DMS79 (cell line): ENCODE measurements around the gene CAMK1D.
"Not testable (repeated sequence)": the region's sequence is repeated elsewhere in the genome, so short reads cannot be mapped to it uniquely, and the experiment has no call there.

Source experiments
- DNase-seq: peaks from one replicate; lab custom pipeline; 2025; lab: John Stamatoyannopoulos, UW

Gene CAMK1D

DNA sequence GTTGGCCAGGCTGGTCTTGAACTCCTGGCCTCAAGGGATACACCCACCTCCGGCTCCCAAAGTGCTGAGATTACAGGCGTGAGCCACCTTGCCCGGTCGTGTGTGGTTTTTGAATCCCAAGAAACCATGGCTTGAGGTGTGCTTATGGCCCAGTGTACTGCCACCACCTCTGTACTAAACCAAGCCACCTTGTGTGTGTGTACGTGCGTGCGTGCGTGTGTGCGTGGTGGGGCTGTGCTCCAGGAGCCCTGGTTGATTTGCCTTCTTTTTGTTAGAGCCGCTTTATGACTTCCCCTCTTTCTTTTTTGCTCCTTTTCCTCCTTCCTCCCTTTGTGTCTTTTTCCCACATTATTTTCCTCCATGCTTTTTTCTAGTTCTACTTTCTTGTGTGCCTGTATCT, 121.4 kb downstream of the CAMK1D start:
- no peak for DNase-seq

DNA sequence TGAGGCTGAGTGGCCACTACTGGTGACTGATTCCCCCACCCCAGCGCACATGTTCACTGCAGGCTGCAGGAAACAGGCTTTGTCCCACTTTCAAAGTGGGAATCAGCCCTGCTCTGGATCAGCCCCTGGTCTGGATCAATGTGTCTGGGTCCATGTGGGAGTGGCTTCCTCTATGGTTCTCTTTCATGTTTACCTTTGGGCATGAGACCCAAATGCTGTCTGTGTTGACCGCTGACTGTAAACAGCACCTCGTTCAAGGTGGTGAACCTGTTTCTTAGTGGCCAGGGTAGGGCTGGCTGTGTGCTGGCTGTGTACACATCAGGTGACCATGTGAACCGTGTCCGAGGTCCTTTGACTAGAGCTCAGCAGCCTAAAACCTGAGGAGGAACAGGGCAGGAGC, 121.8 kb downstream of the CAMK1D start:
- no peak for DNase-seq

DNA sequence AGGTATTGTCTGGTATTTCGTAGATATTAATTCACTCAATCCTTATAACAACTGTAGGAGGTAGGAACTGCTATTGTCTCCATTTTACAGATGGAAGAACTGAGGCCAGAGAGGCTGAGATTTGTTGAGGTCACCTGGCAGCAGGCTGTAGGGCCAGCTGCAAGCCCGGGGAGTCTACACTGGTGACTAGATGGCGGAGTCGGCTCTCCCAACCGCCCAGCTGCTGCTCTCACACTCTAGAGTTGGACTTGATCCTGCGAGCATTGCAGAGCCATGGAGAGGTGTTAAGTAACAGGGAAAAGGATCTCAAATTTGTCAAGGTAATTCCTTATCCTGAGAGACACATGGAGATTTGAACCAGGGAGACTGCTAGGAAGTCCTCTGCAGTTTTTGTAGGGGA, 124.1 kb downstream of the CAMK1D start:
- DNase-seq: no peak

DNA sequence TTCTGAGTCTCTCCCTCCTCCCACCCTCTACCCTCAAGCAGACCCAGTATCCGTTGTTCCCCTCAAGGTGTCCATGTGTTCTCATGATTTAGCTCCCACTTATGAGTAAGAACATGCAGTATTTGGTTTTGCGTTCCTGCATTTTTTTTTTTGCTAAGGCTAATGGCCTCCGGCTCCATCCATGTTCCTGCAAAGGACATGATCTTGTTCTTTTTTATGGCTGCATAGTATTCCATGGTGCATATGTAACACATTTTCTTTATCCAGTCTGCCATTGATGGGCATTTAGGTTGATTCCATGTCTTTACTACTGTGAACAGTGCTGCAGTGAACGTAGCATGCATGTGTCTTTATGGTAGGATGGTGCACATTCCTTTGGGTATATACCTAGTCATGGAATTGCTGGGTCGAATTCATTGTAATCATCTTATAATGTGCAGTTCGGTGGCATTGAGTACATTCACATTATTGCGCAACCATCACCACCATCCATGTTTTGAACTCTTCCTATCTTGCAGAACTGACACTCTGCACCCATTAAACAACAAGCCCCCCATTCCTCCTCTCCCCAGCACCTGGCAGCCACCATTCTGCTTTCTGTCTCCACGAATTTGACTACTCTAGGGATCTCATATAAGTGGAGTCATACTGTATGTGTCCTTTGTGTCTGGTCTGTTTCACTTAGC, 125.5 kb downstream of the CAMK1D start:
- DNase-seq: no peak

DNA sequence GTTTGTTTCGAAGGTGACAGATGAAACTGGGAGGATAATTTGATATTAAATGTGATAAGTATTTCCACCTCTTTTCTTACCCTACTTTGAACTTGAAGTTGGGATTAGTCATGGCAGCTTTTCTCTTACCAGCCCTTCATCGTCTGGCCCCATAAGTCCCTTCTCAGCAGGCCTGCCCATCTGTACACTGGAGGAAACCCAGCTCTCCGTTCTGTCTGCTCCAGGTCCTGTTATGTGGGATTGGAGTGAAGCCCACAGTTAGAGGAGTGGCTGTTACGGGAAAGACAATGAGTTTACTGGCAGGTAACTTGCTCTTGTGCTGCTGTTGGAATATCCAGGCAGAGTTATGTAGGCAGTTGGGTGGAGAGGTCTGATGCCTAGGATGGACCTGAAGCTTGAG, 127.3 kb downstream of the CAMK1D start:
- no peak for DNase-seq

DNA sequence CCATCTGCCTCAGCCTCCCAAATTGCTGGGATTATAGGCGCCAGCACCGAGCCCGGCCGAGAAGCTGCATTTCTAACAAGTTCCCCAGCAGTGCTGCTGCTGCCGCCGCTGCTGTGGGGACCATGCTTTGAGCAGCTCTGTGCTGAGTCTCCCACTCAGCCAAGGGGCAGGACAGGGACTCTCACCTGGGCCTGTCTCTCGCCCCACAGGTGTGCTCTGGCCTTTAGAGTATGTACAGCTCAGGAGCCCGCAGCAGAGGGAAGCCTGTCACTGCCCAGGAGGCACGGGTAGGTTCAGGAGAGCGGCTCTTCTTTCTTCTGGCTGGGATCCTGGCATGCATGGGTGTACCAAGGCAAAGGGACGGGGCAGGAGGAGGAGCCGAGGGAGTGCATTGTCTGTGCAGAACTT, 130.1 kb downstream of the CAMK1D start:
- no peak for DNase-seq

DNA sequence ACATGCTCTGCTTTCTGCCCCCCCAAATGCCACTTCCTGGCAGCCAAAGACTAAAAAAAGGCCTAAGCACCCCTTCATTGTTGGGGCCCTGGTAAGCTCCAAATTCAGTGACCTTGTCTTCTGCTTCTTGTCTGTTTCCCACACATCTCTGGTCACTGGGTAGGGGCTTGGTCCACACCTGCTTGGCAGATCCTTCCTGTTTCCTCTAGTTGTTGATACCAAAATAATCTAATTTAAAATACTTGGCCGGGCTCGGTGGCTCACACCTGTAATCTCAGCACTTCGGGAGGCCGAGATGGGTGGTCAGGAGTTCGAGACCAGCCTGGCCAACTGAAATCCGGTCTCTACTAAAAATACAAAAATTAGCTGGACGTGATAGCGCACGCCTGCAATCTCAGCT, 130.6 kb downstream of the CAMK1D start:
- DNase-seq: no peak

DNA sequence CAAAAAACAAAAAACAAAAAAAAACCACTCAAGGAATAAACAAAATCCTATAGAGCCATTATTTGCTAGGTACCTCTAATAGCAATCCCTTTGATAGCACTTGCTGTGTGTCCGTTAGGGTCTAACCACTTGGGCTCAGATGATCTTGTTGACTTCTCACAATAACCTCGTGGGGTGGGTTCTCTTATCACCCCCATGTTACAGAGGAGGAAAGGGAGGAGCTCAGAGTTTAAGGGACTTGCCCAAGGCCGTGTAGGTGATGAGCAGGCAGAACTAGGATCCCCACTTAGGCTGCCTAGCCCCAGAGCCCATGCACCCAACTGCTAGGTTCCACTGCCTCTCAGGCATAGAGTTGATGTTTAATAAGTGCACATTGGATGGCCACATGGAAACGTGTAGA, 131.1 kb downstream of the CAMK1D start:
- no peak for DNase-seq

DNA sequence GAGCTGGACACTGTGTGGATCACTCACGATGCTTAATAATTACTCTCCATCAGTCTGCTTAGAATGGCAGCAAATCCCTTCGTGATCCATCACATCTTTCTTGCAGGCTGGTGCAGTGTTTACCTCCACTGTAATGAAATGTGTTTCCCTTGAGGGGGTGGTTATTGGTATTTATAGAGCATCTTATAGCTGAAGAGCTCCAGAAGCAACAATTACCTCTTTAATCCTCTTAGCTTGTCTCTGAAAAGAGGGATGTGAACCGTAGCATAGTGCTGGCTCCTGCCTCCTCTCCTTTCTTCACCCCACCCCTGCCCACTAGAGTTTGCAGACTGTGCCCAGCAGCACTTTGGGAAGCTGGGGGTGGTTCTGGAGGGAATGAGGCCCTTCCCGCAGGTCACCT, 132.6 kb downstream of the CAMK1D start:
- peak; percentile 75 for DNase-seq

DNA sequence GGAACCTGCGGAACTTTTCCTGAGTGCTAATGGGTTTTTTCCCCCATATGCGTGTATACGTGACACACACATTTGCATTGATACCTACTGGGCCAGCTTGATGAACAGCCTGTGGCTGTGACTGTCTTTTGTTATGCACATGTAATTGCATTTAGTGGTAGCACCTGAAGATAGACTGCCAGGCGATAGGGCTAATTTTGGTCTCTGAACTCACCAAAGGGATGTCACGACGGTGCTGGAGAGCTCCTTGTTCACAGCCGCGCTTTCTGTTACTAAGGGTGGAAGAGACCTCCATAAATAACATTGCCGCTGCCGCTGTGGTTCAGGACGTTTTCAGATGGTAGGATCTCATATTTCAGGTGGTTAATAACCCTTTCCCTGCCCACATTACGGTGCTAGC, 133.2 kb downstream of the CAMK1D start:
- DNase-seq: no peak

DNA sequence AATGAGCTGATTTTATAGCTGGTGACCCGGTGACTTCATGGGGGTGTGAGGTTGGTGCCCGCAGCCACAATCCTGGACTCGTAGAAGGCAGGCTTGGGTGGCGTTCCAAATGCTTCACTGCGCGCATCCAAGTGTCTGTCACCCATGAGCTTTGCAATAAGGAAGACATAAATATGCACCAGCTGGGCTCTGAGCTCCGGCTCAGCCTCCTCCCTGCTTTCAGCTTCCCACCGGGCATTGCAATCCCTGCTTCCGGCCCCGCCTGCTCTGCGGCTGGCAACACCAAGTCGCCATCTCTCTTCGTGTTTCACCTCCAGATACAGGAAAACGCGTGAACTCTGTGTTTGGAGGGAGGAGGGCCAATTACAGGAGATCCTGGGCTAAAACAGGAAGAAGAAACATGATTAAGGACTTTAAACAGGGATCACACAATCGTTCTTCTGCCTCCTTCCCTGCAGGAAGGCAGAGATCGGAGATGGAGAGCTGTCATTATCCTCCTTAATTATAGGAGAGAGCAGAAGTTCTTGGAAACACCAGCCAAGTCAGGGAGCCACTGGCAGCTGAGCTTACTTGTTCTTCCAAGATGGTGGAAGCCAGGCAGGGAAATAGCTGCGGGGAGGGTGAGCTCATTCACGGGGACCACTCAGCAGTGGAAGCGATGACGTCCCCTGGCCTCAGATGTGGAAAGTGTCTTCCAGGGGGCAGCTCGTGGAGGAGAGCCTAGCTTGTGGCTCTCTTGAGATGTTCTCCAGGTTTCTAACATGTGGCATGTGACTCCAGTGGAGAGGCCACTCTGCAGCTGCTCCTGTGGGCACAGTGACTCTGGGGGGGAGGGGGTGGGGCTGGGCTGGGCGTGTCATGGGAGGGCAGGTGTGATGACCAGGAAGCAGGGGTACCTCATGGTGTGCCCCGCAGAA, 134.9 kb downstream of the CAMK1D start:
- DNase-seq: peak; percentile 48

DNA sequence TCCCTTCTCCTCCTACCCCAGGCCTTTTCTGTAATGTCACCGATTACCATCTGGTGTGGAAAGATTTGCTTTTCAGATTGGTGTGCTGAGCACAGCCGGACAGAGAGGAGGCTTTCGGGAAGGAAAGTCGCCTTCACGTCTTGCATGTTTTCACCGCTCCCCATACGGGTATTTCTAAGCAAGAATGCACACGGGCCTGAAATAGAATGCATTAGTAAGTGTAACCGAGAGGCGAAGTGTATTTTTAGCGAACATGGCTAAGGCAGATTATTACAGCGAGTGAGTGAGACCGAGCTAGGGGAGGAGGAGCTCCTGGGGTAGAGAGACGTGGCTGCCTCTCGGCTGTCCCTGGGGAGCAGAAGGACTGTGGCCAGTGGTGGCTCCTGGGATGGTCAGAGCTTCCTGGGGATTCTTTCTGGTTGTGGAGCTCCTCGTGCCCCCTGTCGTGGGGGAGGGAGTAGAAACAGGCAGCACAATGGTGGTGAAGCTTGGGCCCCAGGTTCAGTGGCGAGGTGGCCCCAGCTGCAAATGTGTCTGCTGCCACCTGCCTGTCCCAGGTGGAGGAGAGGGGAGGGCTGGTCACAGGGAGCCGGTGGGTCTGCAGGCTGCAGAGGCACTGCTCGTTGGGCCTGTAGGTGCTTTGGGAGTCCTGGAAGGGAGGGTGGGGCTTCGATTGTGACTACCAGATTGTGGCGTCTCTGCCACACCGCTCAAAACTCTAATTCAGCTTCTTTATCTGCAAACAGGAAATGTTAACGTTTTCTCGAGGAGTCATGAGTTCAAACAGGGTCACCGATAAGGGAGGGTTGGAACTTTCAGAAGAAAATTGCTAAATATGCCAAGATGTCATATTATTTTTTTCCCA, 135.8 kb downstream of the CAMK1D start:
- DNase-seq: no peak

DNA sequence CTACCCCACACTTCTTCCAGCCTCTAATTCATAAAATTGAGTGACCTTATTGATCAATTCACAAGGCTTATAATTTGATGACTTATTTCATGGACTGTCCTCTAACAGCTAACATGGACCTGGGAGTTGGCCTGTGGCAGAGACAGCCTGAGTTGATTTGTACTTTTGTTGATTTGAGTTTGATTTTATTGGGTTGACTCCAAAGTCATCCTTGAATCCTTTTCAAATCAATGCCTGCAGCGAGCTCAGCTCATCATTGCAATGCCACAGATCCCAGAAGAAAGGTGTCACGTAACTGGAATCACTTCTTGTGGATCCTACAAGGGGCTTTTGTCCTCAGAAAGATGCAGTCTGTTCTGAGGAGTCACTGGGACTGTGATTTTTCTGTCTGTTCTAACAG, 138.0 kb downstream of the CAMK1D start:
- no peak for DNase-seq

DNA sequence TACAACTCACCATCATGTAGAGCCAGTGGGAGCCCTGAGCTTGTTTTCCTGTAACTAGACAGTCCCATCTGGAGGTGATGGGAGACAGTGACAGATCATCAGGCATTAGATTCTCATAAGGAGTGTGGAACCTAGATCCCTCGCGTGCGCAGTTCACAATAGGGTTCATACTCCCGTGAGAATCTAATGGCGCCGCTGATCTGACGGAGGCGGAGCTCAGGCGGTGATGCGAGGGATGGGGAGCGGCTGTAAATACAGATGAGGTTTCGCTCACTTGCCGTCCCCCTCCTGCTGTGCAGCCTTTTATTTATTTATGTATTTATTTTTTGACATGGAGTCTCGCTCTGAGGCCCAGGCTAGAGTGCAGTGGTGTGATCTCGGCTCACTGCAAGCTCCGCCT, 139.3 kb downstream of the CAMK1D start:
- DNase-seq: no peak

DNA sequence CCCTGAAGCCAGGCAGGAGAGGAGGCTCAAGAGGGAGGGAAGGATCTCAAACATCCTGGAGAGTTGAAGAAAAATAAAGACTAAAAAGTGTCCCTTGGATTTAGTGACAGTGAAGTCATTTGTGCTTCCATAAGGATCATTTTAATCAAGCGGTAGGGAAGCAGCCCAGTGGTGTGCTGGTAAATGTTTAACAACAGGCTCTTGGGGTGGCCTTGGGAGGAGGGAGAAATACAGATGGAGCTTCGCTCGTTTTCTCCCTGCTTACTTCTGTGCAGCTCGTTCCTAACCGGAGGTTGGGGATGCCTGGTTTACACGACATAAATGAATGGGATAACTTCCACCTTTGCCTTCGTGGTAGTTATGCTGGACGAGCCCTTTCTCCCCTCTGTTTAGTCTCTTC, 140.0 kb downstream of the CAMK1D start:
- no peak for DNase-seq

DNA sequence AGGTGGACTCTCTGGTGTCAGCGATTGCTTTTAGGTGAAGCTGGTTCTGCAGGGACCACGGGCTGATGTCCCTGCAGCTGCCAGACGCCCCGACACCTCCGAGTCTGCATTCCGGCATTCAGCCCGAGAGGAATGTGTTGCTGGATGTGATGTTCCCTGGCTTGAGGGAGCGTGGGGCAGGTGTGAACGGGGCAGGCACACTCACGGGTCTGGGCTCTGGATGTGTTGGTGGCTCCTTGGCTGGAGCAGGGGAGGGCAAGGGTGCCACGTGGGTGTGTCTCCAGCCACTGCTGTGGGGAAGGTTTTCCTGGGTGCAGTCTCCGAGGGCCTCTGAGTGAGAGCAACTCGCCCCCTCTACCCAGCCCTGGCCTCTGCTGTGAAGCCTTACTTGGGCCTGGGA, 140.5 kb downstream of the CAMK1D start:
- DNase-seq: no peak

DNA sequence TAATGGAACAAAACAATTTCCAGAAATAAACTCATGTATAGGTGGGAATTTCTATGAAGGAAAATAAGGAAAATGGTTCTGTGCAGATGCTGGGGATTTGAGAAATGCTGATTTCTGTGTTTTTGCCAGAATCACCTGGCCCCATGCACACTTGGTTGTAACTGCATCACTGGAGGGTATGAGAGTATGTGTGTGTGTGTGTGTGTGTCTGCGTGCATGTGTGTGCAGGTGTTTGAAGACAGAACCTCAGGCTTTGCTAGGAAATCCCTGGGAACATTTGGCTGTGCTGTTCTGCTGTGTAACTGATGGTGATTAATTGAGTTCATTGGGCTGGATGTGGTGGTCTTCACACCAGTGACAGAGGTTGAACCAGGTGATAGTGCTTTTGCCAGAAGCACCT, 141.6 kb downstream of the CAMK1D start:
- DNase-seq: no peak

DNA sequence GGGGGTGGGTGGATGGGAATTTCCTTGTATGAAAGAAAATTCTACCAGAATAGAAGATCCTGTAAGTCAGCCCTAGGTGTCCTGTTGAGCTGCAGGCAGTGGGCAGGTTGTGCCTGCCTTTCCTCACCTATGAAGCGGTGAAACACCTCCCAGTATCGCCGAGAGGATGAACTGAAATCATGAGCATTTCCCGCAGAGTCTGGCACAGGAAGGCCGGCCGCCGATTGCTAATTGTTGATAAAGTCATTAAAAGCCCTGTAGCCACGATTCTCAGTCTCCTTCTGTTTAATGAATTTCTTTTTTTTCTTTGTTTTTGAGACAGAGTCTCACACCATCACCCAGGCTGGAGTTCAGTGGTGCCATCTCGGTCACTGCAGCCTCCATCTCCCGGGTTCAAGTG, 142.1 kb downstream of the CAMK1D start:
- DNase-seq: no peak

DNA sequence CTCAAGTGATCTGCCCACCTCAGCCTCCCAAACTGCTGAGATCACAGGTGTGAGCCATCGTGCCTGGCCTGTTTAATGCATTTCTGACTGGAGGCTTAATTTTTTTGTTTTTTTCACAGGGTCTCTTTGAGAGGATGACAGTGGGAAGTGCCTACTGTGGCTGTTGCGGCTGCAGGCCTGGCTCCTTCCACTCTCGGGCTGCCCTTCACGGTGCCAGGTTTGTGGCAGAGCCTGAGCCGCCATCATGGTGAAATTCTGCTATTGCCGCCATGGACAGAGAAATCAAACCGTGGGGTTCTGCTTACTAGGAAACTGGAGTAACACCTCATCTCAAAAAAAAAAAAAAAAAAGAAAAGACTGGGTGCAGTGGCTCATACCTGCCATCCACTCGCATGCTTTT, 142.7 kb downstream of the CAMK1D start:
- DNase-seq: no peak

DNA sequence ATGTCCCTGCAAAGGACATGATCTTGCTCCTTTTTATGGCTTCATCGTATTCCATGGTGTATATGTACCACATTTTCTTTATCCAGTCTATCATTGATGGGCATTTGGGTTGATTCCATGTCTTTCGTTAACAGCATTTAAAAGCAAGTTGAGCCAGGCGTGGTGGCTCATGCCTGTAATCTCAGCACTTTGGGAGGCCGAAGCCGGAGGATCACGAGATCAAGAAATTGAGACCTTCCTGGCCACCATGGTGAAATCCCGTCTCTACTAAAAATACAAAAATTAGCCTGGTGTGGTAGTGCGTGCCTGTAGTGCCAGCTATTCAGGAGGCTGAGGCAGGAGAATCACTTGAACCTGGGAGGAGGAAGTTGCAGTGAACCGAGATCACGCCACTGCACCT, 147.7 kb downstream of the CAMK1D start:
- not testable (repeated sequence) for DNase-seq

DNA sequence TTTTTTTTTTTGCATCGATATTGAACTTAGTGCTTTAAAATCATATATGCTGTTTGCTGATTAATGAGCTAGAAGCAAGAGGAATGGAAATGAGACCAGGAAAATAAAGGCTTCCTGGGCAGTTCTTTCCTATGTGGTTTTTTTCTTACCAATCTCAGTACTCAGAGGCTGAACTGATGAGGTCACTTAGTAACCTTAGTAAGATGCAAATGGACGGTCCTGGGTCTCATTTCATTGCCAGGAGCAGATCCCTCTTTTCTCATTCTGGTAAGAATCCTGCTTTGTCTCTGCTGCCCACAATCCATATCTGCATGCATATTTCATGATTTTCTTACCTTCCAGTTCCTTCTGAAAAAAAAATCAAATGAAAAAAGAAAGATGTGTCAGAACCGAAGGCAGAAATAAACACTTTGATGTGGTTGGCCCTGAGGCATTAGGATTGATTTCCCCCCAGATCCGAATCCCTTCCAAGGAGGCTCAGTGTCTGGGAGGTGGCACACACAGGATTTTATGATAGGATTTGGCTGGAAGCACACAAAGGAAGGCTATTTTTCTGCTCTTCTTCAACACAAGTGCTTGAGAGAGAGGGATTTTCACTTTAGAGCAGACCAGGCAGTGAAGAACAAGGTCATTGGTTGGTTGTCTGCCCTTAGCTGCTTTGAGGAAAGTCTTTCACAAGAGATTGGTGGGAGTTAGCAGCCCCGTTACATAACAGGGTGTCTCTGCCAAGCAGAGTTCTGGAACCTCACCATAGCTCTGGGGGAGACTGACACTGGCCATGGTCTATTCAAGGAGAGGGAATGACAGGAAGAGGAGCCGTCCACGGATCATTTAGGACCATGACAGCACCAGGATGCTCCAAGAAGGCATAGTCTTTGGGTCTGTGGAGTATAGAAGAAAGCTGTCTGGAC, 150.0 kb downstream of the CAMK1D start:
- no peak for DNase-seq
